GM19023 (cell line): ENCODE measurements around the gene SERPINA1.
"Not testable (repeated sequence)": the region's sequence is repeated elsewhere in the genome, so short reads cannot be mapped to it uniquely, and the experiment has no call there.

Experiments used
- ATAC-seq: cut with Tn5 transposase; IDR thresholded peaks from one replicate; pipeline ENCODE4 v1.9.1; 2021; ENCODE audit warnings: mild to moderate bottlenecking, moderate library complexity; ENCODE audit not compliant: unreplicated experiment

Gene SERPINA1

DNA sequence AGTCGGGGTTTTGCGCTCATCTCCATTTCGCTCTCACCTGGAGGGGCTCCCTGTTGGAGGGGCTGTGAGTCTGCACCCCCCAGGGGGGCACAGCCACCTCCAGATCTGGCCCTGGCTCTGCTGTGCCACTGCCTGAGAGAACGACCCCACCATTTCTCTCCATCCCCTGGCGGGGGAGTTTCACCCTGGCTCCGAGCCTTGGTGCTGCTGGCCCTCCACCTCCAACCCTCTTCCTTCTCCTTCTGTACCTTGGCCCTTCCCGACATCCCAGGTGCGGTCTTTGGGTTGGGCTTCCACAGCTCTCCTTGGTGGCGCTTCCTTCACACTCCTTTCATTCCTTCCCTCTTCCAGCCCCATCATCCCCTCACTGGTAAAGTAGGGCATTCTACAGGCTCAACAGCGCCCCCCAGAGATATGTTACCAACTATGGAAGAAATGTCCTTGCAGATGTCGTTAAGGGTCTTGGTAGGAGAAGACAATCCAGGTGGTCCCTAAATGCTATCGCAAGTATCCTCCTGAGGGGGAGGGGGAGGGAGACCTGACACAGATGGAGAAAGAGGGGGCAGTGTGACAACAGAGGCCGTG lies 16.3 kb downstream of the SERPINA1 start:
- ATAC-seq: no peak

DNA sequence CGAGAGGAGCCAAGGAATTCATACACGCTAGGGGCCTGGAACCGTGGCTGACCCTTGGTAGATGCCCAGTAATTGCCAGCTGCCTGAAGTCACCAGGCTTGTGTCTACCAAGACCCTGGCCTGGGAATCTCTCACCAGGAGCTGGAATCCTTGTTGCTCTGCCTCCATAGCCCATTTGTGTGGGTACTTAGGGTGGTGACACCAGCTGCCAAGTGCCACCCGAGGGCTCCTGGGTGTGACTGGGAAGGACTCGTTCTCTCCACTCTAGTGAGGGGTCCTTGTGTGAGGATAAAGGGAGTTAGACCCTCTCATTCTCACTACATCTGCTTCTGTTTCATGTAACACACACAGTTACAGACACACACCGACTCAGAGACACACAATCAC lies 17.9 kb downstream of the SERPINA1 start:
- ATAC-seq: no peak

DNA sequence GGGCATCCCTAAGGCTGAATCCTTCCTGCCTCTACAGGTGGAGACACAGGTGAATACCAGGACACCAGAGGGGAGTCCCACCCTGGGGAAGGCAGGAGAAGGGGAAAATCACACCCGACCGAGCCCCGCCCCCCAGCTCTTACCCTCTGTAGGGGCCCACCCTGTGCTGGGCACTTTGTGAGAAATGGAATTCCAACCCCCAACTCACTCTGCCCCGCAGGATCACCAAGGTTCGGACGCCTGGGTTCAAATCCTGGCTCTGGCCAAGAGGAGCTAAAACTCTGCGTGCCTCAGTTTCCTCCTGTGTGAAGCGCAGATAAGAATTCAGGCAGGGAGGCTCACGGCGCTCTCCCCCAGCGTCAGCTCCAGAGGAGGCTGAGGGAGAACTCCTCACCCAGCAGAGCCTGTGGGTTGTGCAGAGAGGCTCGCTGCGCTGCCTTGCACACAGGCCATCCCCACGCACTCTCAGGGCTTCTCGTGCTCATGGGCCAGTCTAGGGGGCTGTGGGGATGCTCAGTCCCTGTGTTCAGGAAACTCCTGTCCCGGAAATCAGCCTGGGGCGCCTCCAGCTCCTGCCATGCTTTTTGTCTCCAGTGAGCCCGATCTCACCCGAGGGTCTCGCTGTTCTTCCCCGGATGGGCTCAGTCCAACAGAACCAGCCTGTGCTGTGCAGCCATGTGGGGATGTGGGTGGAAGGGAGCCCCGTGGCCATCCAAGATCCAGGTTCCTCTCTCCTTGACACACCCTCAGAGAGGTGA lies 18.5 kb downstream of the SERPINA1 start:
- ATAC-seq: not testable (repeated sequence)

DNA sequence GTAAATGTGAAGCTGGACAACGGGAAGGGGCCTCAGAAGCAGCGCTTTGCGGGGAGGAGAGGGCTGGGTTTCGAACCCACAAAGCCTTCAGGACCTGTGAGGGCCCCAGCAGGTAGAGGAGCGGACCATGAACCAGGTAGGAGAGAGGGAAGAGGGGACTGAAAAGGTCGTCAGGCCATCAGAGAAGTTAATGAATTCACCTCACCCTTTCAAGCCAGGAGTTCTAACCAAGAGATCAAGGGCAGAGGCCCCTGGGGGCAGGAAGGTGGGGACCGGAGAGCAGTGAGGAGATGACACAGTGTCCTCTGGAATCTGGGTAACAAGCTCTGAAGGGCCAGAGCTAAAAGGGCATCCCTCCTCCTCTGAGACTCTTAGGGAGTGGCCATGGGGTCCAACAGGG lies 19.4 kb downstream of the SERPINA1 start:
- no peak for ATAC-seq

GRCh38 chr14:94368243-94368590 lies 20.2 kb downstream of the SERPINA1 start:
- ATAC-seq: no peak

- ATAC-seq: no peak
Observed at GRCh38 chr14:94367347-94368242, 20.8 kb downstream of the SERPINA1 start.

- ATAC-seq: no peak
Observed at GRCh38 chr14:94366146-94366915, 22.1 kb downstream of the SERPINA1 start, which contains the start of gene SERPINA2. SERPINA2 (minus strand) TSS chr14:94366698.

GRCh38 chr14:94365624-94366023 lies 22.8 kb downstream of the SERPINA1 start:
- ATAC-seq: no peak

- ATAC-seq: no peak
Observed at GRCh38 chr14:94364964-94365363, 23.4 kb downstream of the SERPINA1 start.

GRCh38 chr14:94364037-94364436 lies 24.4 kb downstream of the SERPINA1 start:
- no peak for ATAC-seq

GRCh38 chr14:94363151-94363624 lies 25.2 kb downstream of the SERPINA1 start:
- no peak for ATAC-seq

GRCh38 chr14:94362614-94363133 lies 25.7 kb downstream of the SERPINA1 start:
- ATAC-seq: no peak

DNA sequence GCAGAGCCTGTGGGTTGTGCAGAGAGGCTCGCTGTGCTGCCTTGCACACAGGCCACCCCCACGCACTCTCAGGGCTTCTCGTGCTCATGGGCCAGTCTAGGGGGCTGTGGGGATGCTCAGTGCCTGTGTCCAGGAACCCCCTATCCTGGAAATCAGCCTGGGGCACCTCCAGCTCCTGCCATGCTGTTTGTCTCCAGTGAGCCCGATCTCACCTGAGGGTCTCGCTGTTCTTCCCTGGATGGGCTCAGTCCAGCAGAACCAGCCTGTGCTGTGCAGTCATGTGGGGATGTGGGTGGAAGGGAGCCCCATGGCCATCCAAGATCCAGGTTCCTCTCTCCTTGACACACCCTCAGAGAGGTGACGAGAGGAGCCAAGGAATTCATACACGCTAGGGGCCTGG lies 26.7 kb downstream of the SERPINA1 start:
- no peak for ATAC-seq

- no peak for ATAC-seq
Observed at GRCh38 chr14:94360945-94361565, 27.3 kb downstream of the SERPINA1 start.

GRCh38 chr14:94357166-94357565 lies 31.2 kb downstream of the SERPINA1 start:
- no peak for ATAC-seq

- no peak for ATAC-seq
Observed at GRCh38 chr14:94356379-94357056, 31.9 kb downstream of the SERPINA1 start.

DNA sequence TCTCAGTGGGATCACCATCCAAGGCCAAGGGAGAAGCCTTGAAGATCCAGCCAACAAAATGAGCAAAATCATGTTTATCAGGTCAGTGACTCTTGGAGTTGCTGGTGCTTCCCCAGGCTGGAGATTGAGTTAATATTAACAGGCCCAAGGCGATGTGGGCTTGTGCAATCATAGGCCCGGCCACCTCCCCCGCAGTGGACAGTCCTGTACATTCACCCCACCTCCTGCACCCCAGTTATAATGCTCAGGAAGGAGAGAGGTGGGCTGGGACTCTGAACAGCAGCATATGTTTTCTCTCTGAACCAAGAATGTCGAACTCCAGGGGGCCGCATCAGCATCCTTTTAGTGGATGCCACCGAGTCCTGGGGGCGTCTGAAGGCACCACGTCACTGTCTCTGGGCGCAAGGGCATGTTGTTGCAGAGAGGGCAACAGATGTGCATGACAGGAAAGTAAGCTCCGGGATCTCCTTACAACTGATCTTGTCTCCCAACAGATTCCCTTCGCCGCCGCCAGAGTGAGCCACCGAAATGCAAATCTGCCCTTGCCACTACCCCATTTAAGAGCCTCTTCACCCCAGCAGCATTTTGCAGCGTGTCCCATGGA lies 33.1 kb downstream of the SERPINA1 start:
- no peak for ATAC-seq

DNA sequence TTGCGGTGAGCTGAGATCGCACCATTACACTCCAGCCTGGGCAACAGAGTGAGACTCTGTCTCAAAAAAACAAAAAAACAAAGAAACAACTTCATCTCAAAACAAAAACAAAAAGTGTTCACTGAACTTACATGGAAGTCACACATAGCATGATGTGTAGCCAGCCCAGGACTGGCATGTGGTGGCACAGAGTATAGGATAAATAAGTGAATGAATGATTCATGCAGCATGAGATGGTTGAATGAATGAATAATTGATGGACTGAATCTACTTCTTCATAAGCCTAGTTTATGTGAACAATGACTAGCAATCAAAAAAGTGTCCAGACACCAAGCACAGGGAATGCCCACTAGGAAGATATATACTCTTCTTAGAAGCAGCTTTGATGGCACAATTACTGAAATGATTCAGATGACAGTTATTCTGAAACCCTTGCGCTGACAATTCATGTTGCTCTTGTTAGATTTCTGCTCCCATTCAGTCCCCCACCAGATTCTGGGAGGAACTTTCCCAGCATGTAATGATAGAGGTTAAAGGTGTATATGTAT lies 33.7 kb downstream of the SERPINA1 start:
- no peak for ATAC-seq

DNA sequence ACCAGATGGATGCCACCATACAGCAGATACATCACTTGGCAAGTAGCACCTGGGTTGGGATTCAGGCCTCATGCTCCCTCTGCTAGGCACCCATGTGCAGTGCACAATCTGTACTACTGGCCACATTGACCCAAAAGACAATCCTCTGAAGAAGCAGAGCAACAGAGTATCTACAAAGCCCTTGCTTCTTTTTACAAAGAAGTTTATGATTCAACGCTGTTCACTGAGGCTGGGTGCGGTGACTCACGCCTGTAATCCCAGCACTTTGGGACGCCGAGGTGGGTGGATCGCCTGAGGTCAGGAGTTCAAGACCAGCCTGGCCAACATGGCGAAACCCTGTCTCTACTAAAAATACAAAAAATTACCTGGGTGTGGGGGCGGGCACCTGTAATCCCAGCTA lies 34.2 kb downstream of the SERPINA1 start:
- ATAC-seq: not testable (repeated sequence)
